SK-N-MC (cell line): ENCODE results near the gene SPG7.

Experiments
- DNase-seq: peaks from one replicate; pipeline ENCODE4 v3.0.0-alpha.2; 2011; ENCODE audit warnings: low read depth, low spot score
- H3K27ac ChIP-seq: fragments of 200-600 bp; sonication (generic); 2 replicates; pipeline ENCODE4 v1.5.1; 2016; ENCODE audit warnings: mixed run types
- H3K36me3 ChIP-seq: fragments of 200-600 bp; sonication (generic); 2 replicates; pipeline ENCODE4 v1.6.1; 2017; ENCODE audit warnings: antibody characterized with exemption, low read length, mixed read lengths; ENCODE audit not compliant: insufficient read depth
- H3K4me3 ChIP-seq: fragments of 200-600 bp; sonication (generic); 2 replicates; pipeline ENCODE4 v1.5.1; 2016
- H3K9ac ChIP-seq: fragments of 200-600 bp; sonication (generic); 2 replicates; pipeline ENCODE4 v1.8.0; 2017; ENCODE audit warnings: mixed run types, mixed read lengths; ENCODE audit not compliant: insufficient read length
- H3K9me3 ChIP-seq: fragments of 200-600 bp; sonication (generic); 2 replicates; pipeline ENCODE4 v1.6.1; 2017; ENCODE audit warnings: low read depth, mild to moderate bottlenecking, antibody characterized with exemption, low read length, moderate library complexity, mixed read lengths
- EZH2 ChIP-seq: fragments of 200-600 bp; sonication (generic); IDR thresholded peaks from one replicate; pipeline ENCODE4 v1.6.1; 2017; ENCODE audit warnings: antibody characterized with exemption
- FOXP2 ChIP-seq: optimal IDR thresholded peaks from 2 replicates; pipeline ENCODE3; 2011; ENCODE audit warnings: mild to moderate bottlenecking, moderate library complexity; ENCODE audit not compliant: insufficient read depth; ENCODE audit errors: extremely low read length, control extremely low read depth
- POLR2AphosphoS5 ChIP-seq: IDR thresholded peaks from 2 replicates; pipeline ENCODE4 v1.6.1; 2012; ENCODE audit warnings: mild to moderate bottlenecking, low read depth, low read length, borderline replicate concordance

SPG7 gene

DNA sequence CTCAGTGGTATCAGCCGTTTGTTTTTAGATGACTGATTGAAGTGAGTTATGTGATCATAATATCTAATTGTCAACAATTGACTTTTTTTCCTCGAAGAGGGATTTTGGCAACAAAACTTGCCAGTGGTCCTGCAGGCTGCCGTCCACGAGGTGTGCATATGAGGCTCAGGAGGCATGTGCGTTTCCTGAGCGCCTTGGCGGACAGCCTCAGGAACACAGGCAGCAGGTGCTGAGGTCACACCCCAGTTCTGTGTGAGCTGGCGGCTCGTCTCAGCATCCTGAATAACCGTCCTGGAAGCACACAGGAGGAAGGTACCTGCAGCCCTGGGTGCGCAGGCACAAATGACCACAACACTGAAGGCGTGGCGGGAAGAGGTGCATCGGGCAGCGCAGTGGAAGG lies 11.7 kb downstream of the SPG7 start:
- TF ChIP-seq EZH2 (no peak), POLR2AphosphoS5 (no peak), FOXP2 (no peak)
- Histone ChIP-seq H3K9ac (no peak overlapping the region), H3K4me3 (no peak overlapping the region), H3K9me3 (no peaks in the 10 kb centered on the region), H3K27ac (no peak overlapping the region), H3K36me3 (peaks cover 13% of the 10 kb centered on the region; the same call in 1 of the 2 replicates)
- DNase-seq = no peak

DNA sequence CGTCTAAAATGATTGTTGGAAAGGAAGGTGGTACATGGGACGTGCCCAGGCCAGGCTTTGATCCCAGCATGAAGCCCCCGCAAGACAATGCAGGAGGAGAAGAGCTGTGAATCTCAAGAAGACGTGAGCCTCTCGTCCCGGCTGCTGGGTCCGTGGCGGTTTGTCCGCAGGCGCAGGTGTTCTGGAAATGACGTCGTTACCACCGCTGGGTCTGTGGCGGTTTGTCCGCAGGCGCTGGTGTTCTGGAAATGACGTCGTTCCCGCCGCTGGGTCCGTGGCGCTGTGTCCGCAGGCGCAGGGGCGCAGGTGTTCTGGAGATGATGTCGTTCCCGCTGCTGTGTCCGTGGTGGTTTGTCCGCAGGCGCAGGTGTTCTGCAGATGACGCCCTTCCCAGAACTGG lies 14.1 kb downstream of the SPG7 start:
- no peak for DNase-seq
- H3K4me3 ChIP-seq = no peak overlapping the region
- no peak for TF ChIP-seq EZH2
- TF ChIP-seq FOXP2 = no peak
- TF ChIP-seq POLR2AphosphoS5 = no peak
- no peak overlapping the region for H3K27ac ChIP-seq
- H3K9me3 ChIP-seq = no peaks in the 10 kb centered on the region
- H3K36me3 ChIP-seq = peaks cover 21% of the 10 kb centered on the region; the same call in 1 of the 2 replicates
- H3K9ac ChIP-seq = no peak overlapping the region

DNA sequence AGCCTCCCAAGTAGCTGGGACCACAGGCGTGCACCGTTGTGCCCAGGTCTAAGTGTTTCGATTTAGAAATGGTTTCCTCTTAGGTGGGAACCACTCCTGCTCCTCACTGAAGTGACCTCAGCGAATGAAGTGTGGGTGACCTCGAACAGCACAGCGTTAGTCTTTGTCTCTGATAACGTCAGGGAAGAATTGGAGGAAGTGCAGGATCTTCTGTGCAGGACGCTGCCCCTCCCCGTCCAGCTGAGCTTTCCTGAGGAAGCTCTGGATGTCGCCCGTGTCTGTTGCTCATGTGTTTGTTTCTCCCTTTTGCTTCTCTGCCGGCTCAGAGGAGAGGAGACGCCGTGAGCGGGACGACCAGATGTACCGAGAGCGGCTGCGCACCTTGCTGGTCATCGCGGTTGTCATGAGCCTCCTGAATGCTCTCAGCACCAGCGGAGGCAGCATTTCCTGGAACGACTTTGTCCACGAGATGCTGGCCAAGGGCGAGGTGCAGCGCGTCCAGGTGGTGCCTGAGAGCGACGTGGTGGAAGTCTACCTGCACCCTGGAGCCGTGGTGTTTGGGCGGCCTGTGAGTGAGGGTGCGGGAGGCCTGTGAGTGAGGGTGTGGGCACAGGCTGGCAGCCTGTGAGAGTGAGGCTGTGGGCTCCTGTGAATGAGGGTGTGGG lies 15.6 kb downstream of the SPG7 start:
- DNase-seq = no peak
- Histone ChIP-seq H3K36me3 (peaks cover 19% of the 10 kb centered on the region; the same call in 1 of the 2 replicates), H3K4me3 (no peak overlapping the region), H3K9ac (no peak overlapping the region), H3K9me3 (no peaks in the 10 kb centered on the region), H3K27ac (no peak overlapping the region)
- TF ChIP-seq FOXP2 (no peak), EZH2 (no peak), POLR2AphosphoS5 (no peak)

DNA sequence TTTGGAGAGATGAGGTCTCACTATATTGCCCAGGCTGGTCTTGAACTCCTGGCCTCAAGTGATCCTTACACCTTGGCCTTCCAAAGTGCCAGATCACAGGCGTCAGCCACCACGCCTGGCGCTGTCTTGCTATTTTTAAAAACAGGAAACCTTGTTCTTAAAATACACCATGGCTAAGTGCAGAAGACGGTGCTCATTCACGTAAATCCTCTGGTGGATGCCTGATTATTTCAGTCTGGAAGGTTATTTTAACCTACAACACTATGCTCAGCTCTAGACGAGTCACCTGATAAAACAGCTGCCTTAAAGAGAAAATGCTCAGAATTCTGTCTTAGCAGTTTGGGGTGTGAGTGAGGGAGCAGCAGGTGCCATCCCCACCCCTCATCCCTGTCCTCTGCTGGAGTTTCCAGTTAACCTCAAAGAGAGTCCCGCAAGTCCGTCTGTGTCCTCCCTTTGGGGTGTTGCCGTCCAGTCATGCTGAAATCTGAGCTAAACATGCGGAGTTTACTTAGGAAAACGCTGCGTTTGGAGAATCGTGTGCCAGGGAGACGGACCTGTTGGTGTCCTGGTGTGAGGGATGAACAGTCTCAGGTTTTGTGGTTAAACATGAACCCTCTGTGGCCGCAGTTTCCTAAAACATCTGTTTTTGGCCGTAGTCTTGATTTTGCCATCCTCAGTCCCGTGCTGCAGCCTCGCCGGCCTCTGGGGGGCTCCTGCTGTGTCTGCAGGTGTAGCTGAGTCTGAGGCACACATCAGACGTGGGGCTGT lies 17.1 kb downstream of the SPG7 start:
- Histone ChIP-seq H3K27ac (no peak overlapping the region), H3K9ac (no peak overlapping the region), H3K4me3 (no peak overlapping the region), H3K9me3 (no peaks in the 10 kb centered on the region), H3K36me3 (peaks cover 19% of the 10 kb centered on the region; the same call in 1 of the 2 replicates)
- TF ChIP-seq POLR2AphosphoS5 = no peak
- TF ChIP-seq EZH2 = no peak
- no peak for TF ChIP-seq FOXP2
- no peak for DNase-seq

DNA sequence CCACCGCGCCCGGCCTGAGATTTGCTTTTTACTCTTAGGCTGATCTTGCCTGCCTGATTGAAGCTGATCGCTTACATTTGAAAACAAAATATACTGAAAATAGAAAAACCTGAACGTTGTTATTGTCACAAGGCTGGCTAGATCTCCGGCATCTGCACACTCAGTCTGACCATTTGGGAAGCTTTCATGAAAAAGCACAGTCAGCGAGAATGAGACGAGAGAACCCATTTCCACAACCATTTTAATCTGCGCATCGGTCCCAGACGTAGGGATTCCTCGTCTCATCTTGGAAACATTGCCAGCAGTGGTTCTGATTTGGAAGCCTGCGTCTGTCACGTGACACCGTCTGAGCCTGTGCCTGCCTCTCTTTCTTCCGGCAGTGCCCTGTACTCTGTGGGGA lies 20.9 kb downstream of the SPG7 start:
- H3K9ac ChIP-seq = no peak overlapping the region
- H3K36me3 ChIP-seq = peaks cover 19% of the 10 kb centered on the region; the same call in 1 of the 2 replicates
- no peak overlapping the region for H3K4me3 ChIP-seq
- TF ChIP-seq POLR2AphosphoS5 (no peak), FOXP2 (no peak), EZH2 (no peak)
- DNase-seq = no peak
- no peaks in the 10 kb centered on the region for H3K9me3 ChIP-seq
- no peak overlapping the region for H3K27ac ChIP-seq

DNA sequence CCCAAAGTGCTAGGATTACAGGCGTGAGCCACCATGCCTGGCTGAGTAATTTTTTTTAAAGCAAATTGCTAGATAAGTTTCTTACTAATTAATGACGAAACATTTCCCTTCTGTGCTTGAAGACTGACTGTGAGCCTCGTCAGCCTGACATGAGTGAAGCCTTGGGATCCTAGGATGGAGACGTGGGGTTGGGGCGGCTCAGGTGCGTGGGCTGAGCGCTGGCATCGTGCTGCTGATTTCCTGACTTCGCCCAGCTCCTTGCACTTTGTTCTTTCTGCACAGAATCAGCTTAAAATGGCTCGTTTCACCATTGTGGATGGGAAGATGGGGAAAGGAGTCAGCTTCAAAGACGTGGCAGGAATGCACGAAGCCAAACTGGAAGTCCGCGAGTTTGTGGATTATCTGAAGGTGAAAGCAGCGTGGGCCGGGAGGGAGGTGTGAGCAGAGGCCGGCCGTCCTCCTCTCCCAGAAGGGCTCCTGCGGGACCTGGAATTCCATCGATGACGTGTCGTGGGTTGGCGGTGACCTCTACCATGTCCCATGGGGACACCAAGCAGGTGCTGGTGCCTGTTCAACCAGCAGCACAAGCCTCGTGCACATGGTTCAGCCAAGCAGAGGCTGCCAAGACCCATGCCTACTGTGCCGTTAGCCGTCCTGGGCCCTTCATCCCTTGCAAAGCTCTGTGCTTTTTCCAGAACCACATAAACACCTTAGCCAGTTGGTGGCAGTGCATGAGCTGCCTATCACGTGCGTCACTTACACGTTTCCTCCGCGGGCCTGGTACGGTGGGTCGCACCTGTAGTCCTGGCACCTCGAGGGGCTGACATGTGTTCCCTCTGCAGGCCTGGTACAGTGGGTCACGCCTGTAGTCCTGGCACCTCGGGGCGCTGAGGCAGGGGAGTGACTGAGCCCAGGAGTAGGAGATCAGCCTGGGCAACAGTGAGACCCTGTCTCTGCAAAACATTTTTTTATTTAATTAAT lies 22.5 kb downstream of the SPG7 start:
- H3K36me3 ChIP-seq = peaks cover 24% of the 10 kb centered on the region; the same call in 1 of the 2 replicates
- no peak overlapping the region for H3K4me3 ChIP-seq
- no peak for TF ChIP-seq EZH2
- H3K27ac ChIP-seq = no peak overlapping the region
- H3K9ac ChIP-seq = no peak overlapping the region
- DNase-seq = no peak
- no peaks in the 10 kb centered on the region for H3K9me3 ChIP-seq

DNA sequence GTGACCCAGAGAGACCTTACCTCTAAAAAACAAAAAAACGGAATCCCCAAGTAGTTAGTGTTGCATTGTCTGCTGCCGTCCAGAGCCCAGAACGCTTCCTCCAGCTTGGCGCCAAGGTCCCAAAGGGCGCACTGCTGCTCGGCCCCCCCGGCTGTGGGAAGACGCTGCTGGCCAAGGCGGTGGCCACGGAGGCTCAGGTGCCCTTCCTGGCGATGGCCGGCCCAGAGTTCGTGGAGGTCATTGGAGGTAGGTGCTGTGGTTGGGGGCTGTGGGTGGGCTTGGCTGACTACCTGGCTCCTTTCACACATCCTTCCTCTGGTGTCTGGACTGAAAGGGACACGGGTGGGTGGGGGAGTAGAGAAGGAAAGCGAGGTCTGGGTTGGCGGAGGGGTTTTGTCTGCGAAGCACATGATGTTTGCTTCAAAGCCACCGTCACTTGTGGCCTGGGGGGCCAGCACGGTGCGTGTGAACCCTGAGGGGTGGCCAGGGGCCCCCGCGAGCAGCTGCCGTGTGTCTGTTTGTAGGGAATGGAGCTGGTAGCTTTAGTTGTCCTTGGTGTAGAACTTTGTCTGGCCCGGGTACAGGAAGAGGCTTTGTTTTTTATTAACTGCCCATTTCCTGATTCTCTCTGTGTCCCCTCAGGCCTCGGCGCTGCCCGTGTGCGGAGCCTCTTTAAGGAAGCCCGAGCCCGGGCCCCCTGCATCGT lies 23.8 kb downstream of the SPG7 start:
- H3K9ac ChIP-seq = no peak overlapping the region
- H3K27ac ChIP-seq = no peak overlapping the region
- H3K36me3 ChIP-seq = peaks cover 19% of the 10 kb centered on the region; the same call in 1 of the 2 replicates
- H3K9me3 ChIP-seq = no peaks in the 10 kb centered on the region
- TF ChIP-seq FOXP2 (no peak), EZH2 (no peak)
- DNase-seq = no peak
- H3K4me3 ChIP-seq = no peak overlapping the region
